OCI-LY3 (cell line): ENCODE results near the gene OLA1.

Experiments
- H2AFZ ChIP-seq: fragments of 200-600, 300-600 bp; shearing (Covaris generic); 2 replicates; pipeline ENCODE4 v1.6.0; 2014; ENCODE audit warnings: antibody characterized with exemption, low read depth, low read length
- H3K27ac ChIP-seq: fragments of 200-600, 300-600 bp; sonication (generic); 2 replicates; pipeline ENCODE4 v1.5.1; 2014; ENCODE audit warnings: mild to moderate bottlenecking, low read length, moderate library complexity, mixed read lengths
- H3K27me3 ChIP-seq: fragments of 200-600, 300-600 bp; sonication (generic); 2 replicates; pipeline ENCODE4 v1.6.1; 2014; ENCODE audit warnings: low read depth, low read length, mixed read lengths
- H3K36me3 ChIP-seq: fragments of 200-600, 300-600 bp; sonication (generic); replicated peaks from 2 replicates; pipeline ENCODE3; 2014; ENCODE audit warnings: low read depth, low read length, mixed read lengths
- H3K4me1 ChIP-seq: fragments of 300-600, 200-600 bp; sonication (generic); 2 replicates; pipeline ENCODE4 v1.6.1; 2014; ENCODE audit warnings: low read length, mixed read lengths
- H3K4me2 ChIP-seq: fragments of 200-600, 300-600 bp; sonication (generic); 2 replicates; pipeline ENCODE4 v1.6.1; 2014; ENCODE audit warnings: low read length, mixed read lengths
- H3K4me3 ChIP-seq: fragments of 300-600, 200-600 bp; sonication (generic); 2 replicates; pipeline ENCODE4 v1.5.1; 2014; ENCODE audit warnings: antibody characterized with exemption, mild to moderate bottlenecking, low read length, moderate library complexity
- H3K79me2 ChIP-seq: fragments of 300-600, 200-600 bp; shearing (Covaris generic); 2 replicates; pipeline ENCODE4 v1.6.1; 2014; ENCODE audit warnings: mild to moderate bottlenecking, low read length, mixed read lengths
- H3K9ac ChIP-seq: fragments of 300-600, 200-600 bp; shearing (Covaris generic); 2 replicates; pipeline ENCODE4 v1.6.0; 2014; ENCODE audit warnings: mild to moderate bottlenecking, low read length, moderate library complexity
- H3K9me3 ChIP-seq: fragments of 200-600, 300-600 bp; shearing (Covaris generic); 2 replicates; pipeline ENCODE4 v1.6.1; 2014; ENCODE audit warnings: low read length, mixed read lengths; ENCODE audit not compliant: insufficient read depth
- H4K20me1 ChIP-seq: fragments of 200-600, 300-600 bp; sonication (generic); 2 replicates; pipeline ENCODE4 v1.6.1; 2016; ENCODE audit warnings: low read length, mixed read lengths; ENCODE audit not compliant: insufficient read depth
- EZH2phosphoT487 ChIP-seq: fragments of 200-600 bp; shearing (Covaris generic); IDR thresholded peaks from 2 replicates; pipeline ENCODE4 v1.6.1; 2018; ENCODE audit warnings: antibody characterized with exemption, mixed run types, low read depth
- TF ChIP-seq, protein P1 (sequence below): fragments of 200-600, 300-600 bp; sonication (generic); IDR thresholded peaks from 2 replicates; pipeline ENCODE4 v1.5.1; 2014; ENCODE audit warnings: antibody characterized with exemption, low read length, low read depth

The OLA1 gene

DNA sequence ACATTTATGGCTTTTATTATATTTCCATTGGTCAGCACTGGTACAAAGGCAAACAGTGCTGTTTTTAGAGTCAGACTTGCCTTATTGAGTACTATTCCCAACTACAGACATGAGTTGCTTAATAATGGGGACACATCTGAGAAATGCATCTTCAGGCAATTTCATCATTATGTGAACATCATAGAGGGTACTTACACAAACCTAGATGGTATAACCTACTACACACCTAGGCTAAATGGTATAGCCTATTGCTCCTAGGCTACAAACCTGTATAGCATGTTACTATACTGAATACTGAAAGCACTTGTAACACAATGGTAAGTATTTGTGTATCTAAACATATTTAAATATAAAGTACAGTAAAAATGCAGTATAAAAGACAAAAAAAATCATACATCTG lies 36.4 kb downstream of the OLA1 start:
- H3K36me3 ChIP-seq, result peaks cover 5% of the 10 kb centered on the region
- no peak overlapping the region for H3K27ac ChIP-seq
- H3K4me2 ChIP-seq, result no peak overlapping the region
- H3K4me3 ChIP-seq, result no peak overlapping the region
- H3K79me2 ChIP-seq, result peaks cover 16% of the 10 kb centered on the region; the same call in 1 of the 2 replicates
- no peak overlapping the region for H2AFZ ChIP-seq
- no peaks in the 10 kb centered on the region for H3K4me1 ChIP-seq
- no peaks in the 10 kb centered on the region; the same call in 1 of the 2 replicates for H4K20me1 ChIP-seq
- H3K9me3 ChIP-seq, result no peaks in the 10 kb centered on the region
- H3K9ac ChIP-seq, result no peak overlapping the region
- H3K27me3 ChIP-seq, result no peaks in the 10 kb centered on the region
- TF ChIP-seq, protein P1, sequence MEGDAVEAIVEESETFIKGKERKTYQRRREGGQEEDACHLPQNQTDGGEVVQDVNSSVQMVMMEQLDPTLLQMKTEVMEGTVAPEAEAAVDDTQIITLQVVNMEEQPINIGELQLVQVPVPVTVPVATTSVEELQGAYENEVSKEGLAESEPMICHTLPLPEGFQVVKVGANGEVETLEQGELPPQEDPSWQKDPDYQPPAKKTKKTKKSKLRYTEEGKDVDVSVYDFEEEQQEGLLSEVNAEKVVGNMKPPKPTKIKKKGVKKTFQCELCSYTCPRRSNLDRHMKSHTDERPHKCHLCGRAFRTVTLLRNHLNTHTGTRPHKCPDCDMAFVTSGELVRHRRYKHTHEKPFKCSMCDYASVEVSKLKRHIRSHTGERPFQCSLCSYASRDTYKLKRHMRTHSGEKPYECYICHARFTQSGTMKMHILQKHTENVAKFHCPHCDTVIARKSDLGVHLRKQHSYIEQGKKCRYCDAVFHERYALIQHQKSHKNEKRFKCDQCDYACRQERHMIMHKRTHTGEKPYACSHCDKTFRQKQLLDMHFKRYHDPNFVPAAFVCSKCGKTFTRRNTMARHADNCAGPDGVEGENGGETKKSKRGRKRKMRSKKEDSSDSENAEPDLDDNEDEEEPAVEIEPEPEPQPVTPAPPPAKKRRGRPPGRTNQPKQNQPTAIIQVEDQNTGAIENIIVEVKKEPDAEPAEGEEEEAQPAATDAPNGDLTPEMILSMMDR, result no peak
- no peak for TF ChIP-seq EZH2phosphoT487

DNA sequence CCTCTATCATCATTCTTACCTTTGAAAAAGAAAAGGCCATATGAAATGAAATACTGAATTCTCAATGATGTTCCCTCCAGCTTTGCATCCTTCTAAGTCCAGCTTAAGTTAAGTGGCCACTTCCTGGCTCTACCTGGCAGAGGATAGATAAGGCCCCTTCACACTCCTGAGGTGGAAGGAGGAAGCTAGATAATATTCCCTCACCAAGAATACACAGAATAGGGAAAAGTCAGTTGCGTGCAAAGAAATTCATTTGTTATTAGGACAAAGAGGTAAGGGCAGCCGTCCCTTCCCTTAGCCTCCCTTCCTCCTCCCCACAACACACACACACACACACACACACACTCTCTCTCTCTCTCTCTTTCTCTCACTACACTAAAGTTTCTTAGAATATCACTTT lies 37.5 kb downstream of the OLA1 start:
- Histone ChIP-seq H3K36me3 (peaks cover 5% of the 10 kb centered on the region), H3K79me2 (peaks cover 26% of the 10 kb centered on the region), H3K4me2 (no peak overlapping the region), H3K9ac (no peak overlapping the region), H3K4me3 (no peak overlapping the region), H2AFZ (no peak overlapping the region), H3K9me3 (no peaks in the 10 kb centered on the region), H3K27me3 (no peaks in the 10 kb centered on the region), H4K20me1 (no peaks in the 10 kb centered on the region; the same call in 1 of the 2 replicates), H3K27ac (no peak overlapping the region), H3K4me1 (no peaks in the 10 kb centered on the region)
- TF ChIP-seq, protein P1, result no peak
- no peak for TF ChIP-seq EZH2phosphoT487

GRCh38 chr2:174209325-174209724 lies 39.0 kb downstream of the OLA1 start:
- TF ChIP-seq, protein P1, result no peak
- TF ChIP-seq EZH2phosphoT487, result no peak
- H3K79me2 ChIP-seq, result peaks cover 36% of the 10 kb centered on the region
- no peaks in the 10 kb centered on the region for H3K27me3 ChIP-seq
- no peak overlapping the region for H3K4me3 ChIP-seq
- no peak overlapping the region for H2AFZ ChIP-seq
- H4K20me1 ChIP-seq, result no peaks in the 10 kb centered on the region; the same call in 1 of the 2 replicates
- H3K9me3 ChIP-seq, result no peaks in the 10 kb centered on the region
- H3K36me3 ChIP-seq, result peaks cover 5% of the 10 kb centered on the region
- no peak overlapping the region for H3K4me2 ChIP-seq
- H3K9ac ChIP-seq, result no peak overlapping the region
- no peaks in the 10 kb centered on the region for H3K4me1 ChIP-seq
- no peak overlapping the region for H3K27ac ChIP-seq

DNA sequence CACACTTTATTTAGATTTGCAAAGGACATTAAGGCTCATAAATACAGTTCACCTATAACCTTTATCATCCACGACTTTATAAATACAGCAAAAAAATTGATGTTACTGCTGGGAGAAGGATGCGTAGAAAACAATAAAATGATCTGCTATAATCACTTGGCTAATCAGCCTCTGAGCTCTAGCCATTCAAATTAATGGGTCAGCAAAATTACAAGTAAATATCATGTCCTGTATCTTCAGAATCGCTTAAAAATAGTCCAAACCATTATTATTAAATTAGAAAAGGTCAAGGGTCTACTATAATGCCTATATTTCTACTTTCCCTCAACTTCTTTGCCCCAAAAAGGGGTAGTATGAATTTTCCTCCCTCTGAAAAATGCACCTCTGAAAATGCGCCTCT lies 40.3 kb downstream of the OLA1 start:
- Histone ChIP-seq H3K79me2 (peaks cover 34% of the 10 kb centered on the region), H3K4me1 (no peaks in the 10 kb centered on the region), H4K20me1 (no peaks in the 10 kb centered on the region; the same call in 1 of the 2 replicates), H3K9ac (no peak overlapping the region), H3K4me2 (no peak overlapping the region), H2AFZ (no peak overlapping the region), H3K27ac (no peak overlapping the region), H3K27me3 (no peaks in the 10 kb centered on the region), H3K4me3 (no peak overlapping the region), H3K9me3 (no peaks in the 10 kb centered on the region), H3K36me3 (peaks cover 5% of the 10 kb centered on the region)
- TF ChIP-seq EZH2phosphoT487, result no peak
- TF ChIP-seq, protein P1, result no peak
